K562 (cell line): ENCODE data around the gene COL26A1. TPM values are rescaled to one million over a fixed set of nuclear protein-coding genes. Genes with fewer than 3 reads are reported as not detected.

Experiments used
- ATAC-seq: fragments of 200-7000 bp; cut with Tn5 transposase; 3 replicates; pipeline ENCODE4 v1.9.1; 2020; ENCODE audit warnings: moderate library complexity
- BruUV-seq: library from RNA; stranded (reverse); fragments of 400-500 nt; replicated peaks from 2 replicates; lab custom pipeline; 2021; lab: Mats Ljungman, UMichigan
- CTCF ChIA-PET: fragments of 300-600 bp; formaldehyde crosslinking; extraction: SDS; loops from one replicate; lab custom pipeline; 2021; ENCODE audit warnings: low intra/inter-chr PET ratio; lab: Yijun Ruan, JAX
- POLR2A ChIA-PET: fragments of 300-600, 350-650 bp; sonication (Branson Sonifier 250); formaldehyde crosslinking; extraction: SDS; loops from one replicate; lab custom pipeline; 2021; ENCODE audit warnings: antibody characterized with exemption, inconsistent platforms; lab: Yijun Ruan, JAX
- DNase-seq, 4 experiments: peaks; one replicate each; pipeline versions ENCODE4 v3.0.0 to v3.0.0-alpha.2; 2011 to 2018; ENCODE audit warnings: low spot score in 3 of 4, mixed read lengths in 3 of 4; ENCODE audit errors: extremely low read depth in 1 of 4
- FAIRE-seq: peaks from 2 replicates; lab custom pipeline; 2011; peaks lifted over from hg19 to GRCh38; lab: Jason Lieb, UNC
- H2AFZ ChIP-seq: 2 replicates; pipeline ENCODE4 v1.6.0; 2011; ENCODE audit warnings: low read depth, low read length, control low read depth, inconsistent platforms
- H3K27ac ChIP-seq: fragments of 200-600 bp; 3 replicates; pipeline ENCODE4 v1.8.0; 2011; ENCODE audit warnings: low read depth, mild to moderate bottlenecking, control low read depth, inconsistent platforms, low read length, moderate library complexity, mixed read lengths; ENCODE audit errors: extremely low read depth
- H3K27me3 ChIP-seq, 2 experiments: fragments of 300-600 bp in 1 of 2; 2 replicates in 1 of 2; 3 replicates in 1 of 2; pipeline versions ENCODE4 v1.6.0 to v1.8.0; 2011; ENCODE audit warnings: inconsistent platforms in 2 of 2, low read length in 2 of 2, mild to moderate bottlenecking in 1 of 2, mixed read lengths in 1 of 2, moderate library complexity in 1 of 2; ENCODE audit not compliant: control insufficient read depth in 2 of 2, insufficient read depth in 2 of 2
- H3K36me3 ChIP-seq: fragments of 300-600 bp; 3 replicates; pipeline ENCODE4 v1.8.0; 2011; ENCODE audit warnings: mild to moderate bottlenecking, low read length, inconsistent platforms; ENCODE audit not compliant: control insufficient read depth, insufficient read depth
- H3K4me1 ChIP-seq, 2 experiments: fragments of 200-600 bp in 1 of 2; replicated peaks in 1 of 2; 2 replicates in 1 of 2; 3 replicates in 1 of 2; pipeline versions ENCODE4 v1.5.1 to v1.8.0; 2011; ENCODE audit warnings: inconsistent platforms in 2 of 2, low read length in 2 of 2, mild to moderate bottlenecking in 1 of 2, mixed read lengths in 1 of 2, moderate library complexity in 1 of 2; ENCODE audit not compliant: control insufficient read depth in 2 of 2, insufficient read depth in 2 of 2
- H3K4me2 ChIP-seq: 2 replicates; pipeline ENCODE4 v1.6.1; 2011; ENCODE audit warnings: low read length, control low read depth, inconsistent platforms, mixed read lengths; ENCODE audit not compliant: insufficient read depth
- H3K4me3 ChIP-seq: fragments of 200-600 bp; sonication (generic), shearing (Covaris generic); 2 replicates; pipeline ENCODE4 v1.5.1; 2016; ENCODE audit warnings: control low read depth, inconsistent platforms
- H3K79me2 ChIP-seq: fragments of 200-600 bp; 3 replicates; pipeline ENCODE4 v1.8.0; 2011; ENCODE audit warnings: low read length, inconsistent platforms; ENCODE audit not compliant: control insufficient read depth, insufficient read depth
- H3K9ac ChIP-seq, 2 experiments: 2 replicates each; pipeline versions ENCODE4 v1.6.0 to v1.6.1; 2011; ENCODE audit warnings: low read depth in 2 of 2, low read length in 2 of 2, control low read depth in 1 of 2, inconsistent platforms in 1 of 2, mild to moderate bottlenecking in 1 of 2, mixed read lengths in 1 of 2; ENCODE audit not compliant: insufficient read depth in 1 of 2
- H3K9me1 ChIP-seq: one replicate; pipeline ENCODE4 v1.6.0; 2011; ENCODE audit warnings: inconsistent platforms, mild to moderate bottlenecking, low read length, moderate library complexity; ENCODE audit not compliant: control insufficient read depth, insufficient read depth
- H3K9me3 ChIP-seq: replicated peaks from 2 replicates; pipeline ENCODE4 v1.5.1; 2011; ENCODE audit warnings: low read depth, low read length, inconsistent platforms; ENCODE audit not compliant: control insufficient read depth, insufficient read depth
- H4K20me1 ChIP-seq: replicated peaks from 2 replicates; pipeline ENCODE4 v1.6.1; 2011; ENCODE audit warnings: low read length, inconsistent platforms, mixed read lengths; ENCODE audit not compliant: control insufficient read depth, insufficient read depth
- CAMTA2 ChIP-seq: fragments of 250-450 bp; sonication (Bioruptor Pico); conservative IDR thresholded peaks from 2 replicates; pipeline ENCODE4 v1.5.1; 2022
- GATA2 ChIP-seq: sonication (generic); formaldehyde crosslinking; IDR thresholded peaks from 2 replicates; pipeline ENCODE4 v1.4.0; 2020; ENCODE audit warnings: mild to moderate bottlenecking, missing genetic modification reagents
- HNRNPL ChIP-seq: fragments of 200-400 bp; formaldehyde crosslinking; IDR thresholded peaks from 2 replicates; pipeline ENCODE4 v1.6.1; 2017; ENCODE audit warnings: low read depth, mild to moderate bottlenecking, low read length
- HNRNPUL1 ChIP-seq: fragments of 200-400 bp; formaldehyde crosslinking; IDR thresholded peaks from 2 replicates; pipeline ENCODE4 v1.6.1; 2017; ENCODE audit warnings: low read length
- HOXB6 ChIP-seq: fragments of 250-450 bp; sonication (Bioruptor Pico); IDR thresholded peaks from 2 replicates; pipeline ENCODE4 v1.5.1; 2022; ENCODE audit warnings: mild to moderate bottlenecking, borderline replicate concordance
- JUND ChIP-seq, 2 experiments: IDR thresholded peaks; 2 replicates in 1 of 2; 3 replicates in 1 of 2; pipeline ENCODE4 v1.6.1; 2011; ENCODE audit warnings: borderline replicate concordance in 2 of 2, low read depth in 2 of 2, low read length in 2 of 2, improper control_type of control experiment in 1 of 2, missing biosample characterization in 1 of 2, missing genetic modification characterization in 1 of 2, missing genetic modification reagents in 1 of 2
- L3MBTL2 ChIP-seq: fragments of 450-650 bp; IDR thresholded peaks from 2 replicates; pipeline ENCODE4 v1.6.1; 2016; ENCODE audit warnings: mild to moderate bottlenecking, moderate library complexity
- MAZ ChIP-seq, 2 experiments: fragments of 450-650 bp in 1 of 2; sonication (generic) in 1 of 2; formaldehyde crosslinking; IDR thresholded peaks in 1 of 2; conservative IDR thresholded peaks in 1 of 2; 2 replicates each; pipeline versions ENCODE4 v1.4.0 to v1.5.0; 2020; ENCODE audit warnings: mild to moderate bottlenecking in 1 of 2, missing genetic modification reagents in 1 of 2
- OTX1 ChIP-seq: fragments of 450-650 bp; formaldehyde crosslinking; IDR thresholded peaks from 2 replicates; pipeline ENCODE4 v1.4.0; 2022; ENCODE audit warnings: mild to moderate bottlenecking
- POLR2G ChIP-seq: fragments of 200-400 bp; formaldehyde crosslinking; IDR thresholded peaks from 2 replicates; pipeline ENCODE4 v1.6.1; 2017; ENCODE audit warnings: low read depth, mild to moderate bottlenecking, antibody characterized with exemption, low read length, moderate library complexity
- POLR3A ChIP-seq: IDR thresholded peaks from 2 replicates; pipeline ENCODE4 v1.6.1; 2011; ENCODE audit warnings: borderline replicate concordance, mild to moderate bottlenecking, moderate library complexity; ENCODE audit not compliant: insufficient read length, insufficient read depth; ENCODE audit errors: extremely low read depth
- ZNF217 ChIP-seq: sonication (generic); formaldehyde crosslinking; IDR thresholded peaks from 2 replicates; pipeline ENCODE4 v1.8.0; 2022; ENCODE audit warnings: mild to moderate bottlenecking, missing genetic modification reagents
- WGBS: fragments of 100-300 bp; shearing (Covaris generic); methylation state at CpG from one replicate; pipeline ENCODE4 v1.1.6; 2016; ENCODE audit warnings: low coverage, mixed read lengths; ENCODE audit not compliant: insufficient coverage; ENCODE audit errors: missing lambda C conversion rate; 5-methylcytosine and 5-hydroxymethylcytosine counted together
- in situ Hi-C: fragments of 300-500 bp; cut with MboI; formaldehyde crosslinking; loops from 4 replicates; pipeline ENCODE4 v1.15.0; 2018; ENCODE audit warnings: inconsistent platforms, mixed read lengths
- intact Hi-C: fragments of 100-400 bp; cut with micrococcal nuclease; formaldehyde crosslinking; loops from 2 replicates; pipeline ENCODE4 v1.14.2; 2022
- polyA plus RNA-seq, 8 experiments: library from polyadenylated mRNA; depleted of rRNA in 4 of 8; stranded (reverse) in 5 of 8; unstranded in 3 of 8; fragments of >200 nt; fragmentation: Nextera tagmentation in 2 of 8; fragmentation: Illumina TruSeq in 1 of 8; extraction: Ambion mirVana in 2 of 8; extraction: Trizol in 1 of 8; gene quantifications; 2 replicates each; pipeline versions ENCODE4 v1.2.1 to v1.2.3, GENCODE V29; 2011 to 2014; ENCODE audit warnings: inconsistent platforms in 1 of 8, missing spikeins in 1 of 8
- total RNA-seq, 7 experiments: library from RNA; depleted of rRNA in 6 of 7; stranded (reverse); fragments of >200 nt in 6 of 7; fragmentation: Illumina TruSeq in 2 of 7; extraction: Trizol in 2 of 7; gene quantifications; 2 replicates each; pipeline versions ENCODE4 v1.2.1 to v1.2.3, GENCODE V29; 2011 to 2021; ENCODE audit warnings: low replicate concordance in 1 of 7
- TF ChIP-seq, protein P1 (sequence below): fragments of 250-450 bp; sonication (Bioruptor Pico); IDR thresholded peaks from 2 replicates; pipeline ENCODE4 v1.4.0; 2020; ENCODE audit warnings: mild to moderate bottlenecking, moderate library complexity, borderline replicate concordance

COL26A1 gene
- total and polyA plus RNA-seq, 9 of the 15 experiments (the other 6 are each of a cell fraction or from before 2014, with no cell fraction given) = 0.04 to 0.39 (median 0.07) TPM; not detected in 5

GRCh38 chr7:101377189-101377736 is 14.6 kb downstream of the COL26A1 start:
- ChIA-PET CTCF (no interaction called here), POLR2A (interaction anchor here (0.8 kb wide), 1 partner anchor 9 kb away, joined by 3 read pairs; no protein-coding TSS in a partner anchor)
- BruUV-seq = no TSS peak
- ATAC-seq (no peak), FAIRE-seq (no peak), DNase-seq (no peak)
- no peak overlapping the region for H2AFZ ChIP-seq
- H3K4me3 ChIP-seq = no peak overlapping the region
- no peaks in the 10 kb centered on the region for H3K36me3 ChIP-seq
- no peak overlapping the region for H3K9ac ChIP-seq
- H3K9me1 ChIP-seq = no peaks in the 10 kb centered on the region
- intact Hi-C loops = no loop called here
- no peaks in the 10 kb centered on the region for H3K4me1 ChIP-seq
- H3K27ac ChIP-seq = no peak overlapping the region
- in situ Hi-C loops = no loop called here
- no peaks in the 10 kb centered on the region for H3K9me3 ChIP-seq
- H3K27me3 ChIP-seq = peaks cover 50 to 64% of the 10 kb centered on the region in 2 experiments
- WGBS = 0% methylated on average over 4 of the region's 4 CpGs
- no peaks in the 10 kb centered on the region; the same call in 1 of the 2 replicates for H4K20me1 ChIP-seq
- no peak for TF ChIP-seq ZNF217 (CRISPR knock-in tag)
- no peak for TF ChIP-seq L3MBTL2
- TF ChIP-seq, protein P1, sequence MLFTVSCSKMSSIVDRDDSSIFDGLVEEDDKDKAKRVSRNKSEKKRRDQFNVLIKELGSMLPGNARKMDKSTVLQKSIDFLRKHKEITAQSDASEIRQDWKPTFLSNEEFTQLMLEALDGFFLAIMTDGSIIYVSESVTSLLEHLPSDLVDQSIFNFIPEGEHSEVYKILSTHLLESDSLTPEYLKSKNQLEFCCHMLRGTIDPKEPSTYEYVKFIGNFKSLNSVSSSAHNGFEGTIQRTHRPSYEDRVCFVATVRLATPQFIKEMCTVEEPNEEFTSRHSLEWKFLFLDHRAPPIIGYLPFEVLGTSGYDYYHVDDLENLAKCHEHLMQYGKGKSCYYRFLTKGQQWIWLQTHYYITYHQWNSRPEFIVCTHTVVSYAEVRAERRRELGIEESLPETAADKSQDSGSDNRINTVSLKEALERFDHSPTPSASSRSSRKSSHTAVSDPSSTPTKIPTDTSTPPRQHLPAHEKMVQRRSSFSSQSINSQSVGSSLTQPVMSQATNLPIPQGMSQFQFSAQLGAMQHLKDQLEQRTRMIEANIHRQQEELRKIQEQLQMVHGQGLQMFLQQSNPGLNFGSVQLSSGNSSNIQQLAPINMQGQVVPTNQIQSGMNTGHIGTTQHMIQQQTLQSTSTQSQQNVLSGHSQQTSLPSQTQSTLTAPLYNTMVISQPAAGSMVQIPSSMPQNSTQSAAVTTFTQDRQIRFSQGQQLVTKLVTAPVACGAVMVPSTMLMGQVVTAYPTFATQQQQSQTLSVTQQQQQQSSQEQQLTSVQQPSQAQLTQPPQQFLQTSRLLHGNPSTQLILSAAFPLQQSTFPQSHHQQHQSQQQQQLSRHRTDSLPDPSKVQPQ (CRISPR knock-in tag) = no peak
- no peak for TF ChIP-seq MAZ (CRISPR knock-in tag; conservative IDR thresholded peaks at IDR 0.05 in 1 of 2, IDR thresholded peaks at IDR 0.05 in 1 of 2)
- no peak for TF ChIP-seq HNRNPUL1
- TF ChIP-seq GATA2 (CRISPR knock-in tag) = no peak
- no peak for TF ChIP-seq POLR2G
- TF ChIP-seq OTX1 (CRISPR knock-in tag) = no peak
- TF ChIP-seq JUND (IDR thresholded peaks at IDR 0.05; ENCODE audit: borderline replicate concordance, low read depth, low read length) = no peak
- no peak for TF ChIP-seq JUND (tag; IDR thresholded peaks at IDR 0.05; ENCODE audit: borderline replicate concordance, low read depth, low read length)
- TF ChIP-seq CAMTA2 = no peak
- TF ChIP-seq HOXB6 (CRISPR knock-in tag) = no peak
- TF ChIP-seq HNRNPL = no peak
- TF ChIP-seq POLR3A = no peak
- no peak overlapping the region for H3K4me2 ChIP-seq
- H3K79me2 ChIP-seq = no peaks in the 10 kb centered on the region
